ENCODE results near the gene THSD1. TPM values are rescaled to one million over a fixed set of nuclear protein-coding genes. Genes with fewer than 3 reads are reported as not detected.

THSD1 gene
- total RNA-seq, 1 experiment from 2014 or later = 0.39 TPM

DNA sequence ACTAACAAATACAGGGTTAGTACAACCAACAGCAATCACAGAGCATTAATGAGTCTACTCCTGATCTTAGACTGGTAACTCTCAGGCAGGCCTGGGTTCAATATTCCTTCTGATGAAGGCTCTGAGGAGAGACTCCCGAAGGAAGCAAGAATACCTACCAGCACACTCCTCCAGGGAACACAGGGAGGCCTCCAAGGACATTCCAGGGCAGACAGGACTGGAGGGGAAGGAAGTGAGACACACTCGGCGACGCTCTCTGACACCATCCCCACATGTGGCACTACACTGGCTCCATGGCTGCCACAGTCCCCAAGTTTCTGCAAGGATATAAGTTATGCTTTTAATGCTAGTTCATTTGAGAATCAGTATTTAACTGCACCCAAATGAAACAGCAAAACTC is 20.1 kb downstream of the THSD1 start:
- DNase-seq (ENCODE audit: low spot score) = no peak
- TF ChIP-seq SP1 (CRISPR knock-in tag; conservative IDR thresholded peaks at IDR 0.05) (no peak), CBFB (CRISPR knock-in tag; IDR thresholded peaks at IDR 0.05; ENCODE audit: low read depth) (no peak), TEAD1 (CRISPR knock-in tag; IDR thresholded peaks at IDR 0.05) (no peak), FOXP1 (CRISPR knock-in tag; IDR thresholded peaks at IDR 0.05; ENCODE audit: borderline replicate concordance) (no peak), CREM (CRISPR knock-in tag; IDR thresholded peaks at IDR 0.05) (no peak), E2F4 (CRISPR knock-in tag; IDR thresholded peaks at IDR 0.05; ENCODE audit: borderline replicate concordance, low read depth) (no peak), RORB (CRISPR knock-in tag; IDR thresholded peaks at IDR 0.05) (no peak), ZNF416 (CRISPR knock-in tag; IDR thresholded peaks at IDR 0.05) (no peak), ZNF317 (CRISPR knock-in tag; IDR thresholded peaks at IDR 0.05; ENCODE audit: borderline replicate concordance, low read depth) (no peak), TP53 (CRISPR knock-in tag; IDR thresholded peaks at IDR 0.05) (no peak), USF1 (CRISPR knock-in tag; IDR thresholded peaks at IDR 0.05) (no peak), NFE2L1 (CRISPR knock-in tag; IDR thresholded peaks at IDR 0.05) (no peak), EMX1 (CRISPR knock-in tag; IDR thresholded peaks at IDR 0.05) (no peak), PRDM15 (CRISPR knock-in tag; IDR thresholded peaks at IDR 0.05) (no peak), ATF1 (CRISPR knock-in tag; IDR thresholded peaks at IDR 0.05) (no peak)
- TF ChIP-seq, protein P1, sequence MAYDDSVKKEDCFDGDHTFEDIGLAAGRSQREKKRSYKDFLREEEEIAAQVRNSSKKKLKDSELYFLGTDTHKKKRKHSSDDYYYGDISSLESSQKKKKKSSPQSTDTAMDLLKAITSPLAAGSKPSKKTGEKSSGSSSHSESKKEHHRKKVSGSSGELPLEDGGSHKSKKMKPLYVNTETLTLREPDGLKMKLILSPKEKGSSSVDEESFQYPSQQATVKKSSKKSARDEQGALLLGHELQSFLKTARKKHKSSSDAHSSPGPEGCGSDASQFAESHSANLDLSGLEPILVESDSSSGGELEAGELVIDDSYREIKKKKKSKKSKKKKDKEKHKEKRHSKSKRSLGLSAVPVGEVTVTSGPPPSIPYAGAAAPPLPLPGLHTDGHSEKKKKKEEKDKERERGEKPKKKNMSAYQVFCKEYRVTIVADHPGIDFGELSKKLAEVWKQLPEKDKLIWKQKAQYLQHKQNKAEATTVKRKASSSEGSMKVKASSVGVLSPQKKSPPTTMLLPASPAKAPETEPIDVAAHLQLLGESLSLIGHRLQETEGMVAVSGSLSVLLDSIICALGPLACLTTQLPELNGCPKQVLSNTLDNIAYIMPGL (CRISPR knock-in tag; IDR thresholded peaks at IDR 0.05) = no peak
- TF ChIP-seq, protein P2, sequence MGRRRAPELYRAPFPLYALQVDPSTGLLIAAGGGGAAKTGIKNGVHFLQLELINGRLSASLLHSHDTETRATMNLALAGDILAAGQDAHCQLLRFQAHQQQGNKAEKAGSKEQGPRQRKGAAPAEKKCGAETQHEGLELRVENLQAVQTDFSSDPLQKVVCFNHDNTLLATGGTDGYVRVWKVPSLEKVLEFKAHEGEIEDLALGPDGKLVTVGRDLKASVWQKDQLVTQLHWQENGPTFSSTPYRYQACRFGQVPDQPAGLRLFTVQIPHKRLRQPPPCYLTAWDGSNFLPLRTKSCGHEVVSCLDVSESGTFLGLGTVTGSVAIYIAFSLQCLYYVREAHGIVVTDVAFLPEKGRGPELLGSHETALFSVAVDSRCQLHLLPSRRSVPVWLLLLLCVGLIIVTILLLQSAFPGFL (CRISPR knock-in tag; IDR thresholded peaks at IDR 0.05; ENCODE audit: borderline replicate concordance) = no peak
- TF ChIP-seq, protein P3, sequence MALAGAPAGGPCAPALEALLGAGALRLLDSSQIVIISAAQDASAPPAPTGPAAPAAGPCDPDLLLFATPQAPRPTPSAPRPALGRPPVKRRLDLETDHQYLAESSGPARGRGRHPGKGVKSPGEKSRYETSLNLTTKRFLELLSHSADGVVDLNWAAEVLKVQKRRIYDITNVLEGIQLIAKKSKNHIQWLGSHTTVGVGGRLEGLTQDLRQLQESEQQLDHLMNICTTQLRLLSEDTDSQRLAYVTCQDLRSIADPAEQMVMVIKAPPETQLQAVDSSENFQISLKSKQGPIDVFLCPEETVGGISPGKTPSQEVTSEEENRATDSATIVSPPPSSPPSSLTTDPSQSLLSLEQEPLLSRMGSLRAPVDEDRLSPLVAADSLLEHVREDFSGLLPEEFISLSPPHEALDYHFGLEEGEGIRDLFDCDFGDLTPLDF (CRISPR knock-in tag; IDR thresholded peaks at IDR 0.05) = no peak
- TF ChIP-seq, protein P4, sequence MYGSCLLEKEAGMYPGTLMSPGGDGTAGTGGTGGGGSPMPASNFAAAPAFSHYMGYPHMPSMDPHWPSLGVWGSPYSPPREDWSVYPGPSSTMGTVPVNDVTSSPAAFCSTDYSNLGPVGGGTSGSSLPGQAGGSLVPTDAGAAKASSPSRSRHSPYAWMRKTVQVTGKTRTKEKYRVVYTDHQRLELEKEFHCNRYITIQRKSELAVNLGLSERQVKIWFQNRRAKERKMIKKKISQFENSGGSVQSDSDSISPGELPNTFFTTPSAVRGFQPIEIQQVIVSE (CRISPR knock-in tag; IDR thresholded peaks at IDR 0.05; ENCODE audit: borderline replicate concordance) = no peak
- TF ChIP-seq, protein P5, sequence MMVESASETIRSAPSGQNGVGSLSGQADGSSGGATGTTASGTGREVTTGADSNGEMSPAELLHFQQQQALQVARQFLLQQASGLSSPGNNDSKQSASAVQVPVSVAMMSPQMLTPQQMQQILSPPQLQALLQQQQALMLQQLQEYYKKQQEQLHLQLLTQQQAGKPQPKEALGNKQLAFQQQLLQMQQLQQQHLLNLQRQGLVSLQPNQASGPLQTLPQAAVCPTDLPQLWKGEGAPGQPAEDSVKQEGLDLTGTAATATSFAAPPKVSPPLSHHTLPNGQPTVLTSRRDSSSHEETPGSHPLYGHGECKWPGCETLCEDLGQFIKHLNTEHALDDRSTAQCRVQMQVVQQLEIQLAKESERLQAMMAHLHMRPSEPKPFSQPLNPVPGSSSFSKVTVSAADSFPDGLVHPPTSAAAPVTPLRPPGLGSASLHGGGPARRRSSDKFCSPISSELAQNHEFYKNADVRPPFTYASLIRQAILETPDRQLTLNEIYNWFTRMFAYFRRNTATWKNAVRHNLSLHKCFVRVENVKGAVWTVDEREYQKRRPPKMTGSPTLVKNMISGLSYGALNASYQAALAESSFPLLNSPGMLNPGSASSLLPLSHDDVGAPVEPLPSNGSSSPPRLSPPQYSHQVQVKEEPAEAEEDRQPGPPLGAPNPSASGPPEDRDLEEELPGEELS (CRISPR knock-in tag; IDR thresholded peaks at IDR 0.05) = no peak
- ChIA-PET CTCF (interaction anchor here (1.0 kb wide), 1 partner anchor 258 kb away, joined by 3 read pairs; no protein-coding TSS in a partner anchor), POLR2A (no interaction called here)
- no peaks in the 10 kb centered on the region for H3K27me3 Mint-ChIP-seq (ENCODE audit: low read depth)
- no peak overlapping the region for H3K4me3 Mint-ChIP-seq
- peak; percentile 34; the same call in 1 of the 2 replicates for ATAC-seq
- no peak overlapping the region for H3K27ac Mint-ChIP-seq
- H3K9me3 Mint-ChIP-seq = no peaks in the 10 kb centered on the region
- H3K4me1 Mint-ChIP-seq = no peaks in the 10 kb centered on the region
- H3K36me3 Mint-ChIP-seq = no peaks in the 10 kb centered on the region
